DMS153 treated with DMSO at 0.1 percent for 48 hours (cell line): ENCODE results near the gene NF1.
"Not testable (repeated sequence)": the region's sequence is repeated elsewhere in the genome, so short reads cannot be mapped to it uniquely, and the experiment has no call there.

Experiments used
- DNase-seq: peaks from one replicate; lab custom pipeline; 2025; ENCODE audit not compliant: unreplicated experiment; lab: John Stamatoyannopoulos, UW

NF1 gene

GRCh38 chr17:31094600-31095235, at the start of gene NF1:
TSS of gene NF1 (plus strand) at chr17:31094977. CDS start at chr17:31095310, 333 bp downstream.
- peak; percentile 94 for DNase-seq

GRCh38 chr17:31046856-31047425, 47.8 kb upstream of the NF1 start:
- not testable (repeated sequence) for DNase-seq

- no peak for DNase-seq
Observed at GRCh38 chr17:31048142-31048541, 46.6 kb upstream of the NF1 start.

- DNase-seq = no peak
Observed at GRCh38 chr17:31048780-31049179, 46.0 kb upstream of the NF1 start.

GRCh38 chr17:31050948-31051347, 43.8 kb upstream of the NF1 start:
- no peak for DNase-seq

- no peak for DNase-seq
Observed at GRCh38 chr17:31051506-31051905, 43.3 kb upstream of the NF1 start.

- no peak for DNase-seq
Observed at GRCh38 chr17:31052187-31052889, 42.4 kb upstream of the NF1 start.

GRCh38 chr17:31053071-31053470, 41.7 kb upstream of the NF1 start:
- DNase-seq = no peak

- DNase-seq = no peak
Observed at GRCh38 chr17:31054761-31055160, 40.0 kb upstream of the NF1 start.

- DNase-seq = no peak
Observed at GRCh38 chr17:31058976-31059375, 35.8 kb upstream of the NF1 start.

- DNase-seq = no peak
Observed at GRCh38 chr17:31060791-31061550, 33.8 kb upstream of the NF1 start.

- no peak for DNase-seq
Observed at GRCh38 chr17:31061678-31062077, 33.1 kb upstream of the NF1 start.

- no peak for DNase-seq
Observed at GRCh38 chr17:31062346-31062745, 32.4 kb upstream of the NF1 start.

- no peak for DNase-seq
Observed at GRCh38 chr17:31064707-31065106, 30.1 kb upstream of the NF1 start.

- no peak for DNase-seq
Observed at GRCh38 chr17:31067691-31068184, 27.0 kb upstream of the NF1 start.

- DNase-seq = peak; percentile 25
Observed at GRCh38 chr17:31068291-31068690, 26.5 kb upstream of the NF1 start.

- no peak for DNase-seq
Observed at GRCh38 chr17:31072186-31072585, 22.6 kb upstream of the NF1 start.

- DNase-seq = no peak
Observed at GRCh38 chr17:31073411-31073810, 21.4 kb upstream of the NF1 start.

GRCh38 chr17:31074772-31075555, 19.8 kb upstream of the NF1 start:
- no peak for DNase-seq

- DNase-seq = no peak
Observed at GRCh38 chr17:31078290-31078689, 16.5 kb upstream of the NF1 start.

GRCh38 chr17:31079731-31080130, 15.0 kb upstream of the NF1 start:
- DNase-seq = no peak
